Stimulated activated naive CD8-positive, alpha-beta T cell treated with anti-CD3 and anti-CD28 coated beads, Interleukin-15, amount 100 ng/mL, for 72 hours (primary cell): Measurements from ENCODE around the gene AURKB.
"Not testable (repeated sequence)": the region's sequence is repeated elsewhere in the genome, so short reads cannot be mapped to it uniquely, and the experiment has no call there.

Source experiments
- ATAC-seq: fragments of 150-1000 bp; cut with Tn5 transposase; 2 replicates; pipeline ENCODE4 v1.10.0; 2021; ENCODE audit warnings: mild to moderate bottlenecking, moderate library complexity
- DNase-seq, 2 donors: peaks; one replicate each; pipeline ENCODE4 v3.0.0; 2021 to 2022
- H3K27ac Mint-ChIP-seq, 2 donors: one replicate each; pipeline ENCODE4 v1.8.0; 2022; ENCODE audit warnings: mild to moderate bottlenecking in 2 of 2, mixed read lengths in 2 of 2, moderate library complexity in 2 of 2
- H3K27me3 Mint-ChIP-seq: one replicate; pipeline ENCODE4 v1.8.0; 2022; ENCODE audit warnings: mixed read lengths
- H3K4me1 Mint-ChIP-seq: one replicate; pipeline ENCODE4 v1.8.0; 2022; ENCODE audit warnings: mild to moderate bottlenecking, mixed read lengths
- H3K4me3 Mint-ChIP-seq, 2 donors: one replicate each; pipeline ENCODE4 v1.8.0; 2022; ENCODE audit warnings: mild to moderate bottlenecking in 2 of 2, mixed read lengths in 2 of 2, moderate library complexity in 1 of 2
- H3K9me3 Mint-ChIP-seq, 2 donors: one replicate each; pipeline ENCODE4 v1.8.0; 2022; ENCODE audit warnings: mixed read lengths in 2 of 2

Gene AURKB

GRCh38 chr17:8234361-8235270 is 24.2 kb upstream of the AURKB start:
- no peak for DNase-seq
- Mint-ChIP-seq H3K27me3 (no peaks in the 10 kb centered on the region), H3K4me3 (no peak overlapping the region), H3K4me1 (peaks cover 11% of the 10 kb centered on the region), H3K27ac (peak overlapping the region in 1 of 2 donors; percentile 56), H3K9me3 (no peaks in the 10 kb centered on the region)
- ATAC-seq: no peak

DNA sequence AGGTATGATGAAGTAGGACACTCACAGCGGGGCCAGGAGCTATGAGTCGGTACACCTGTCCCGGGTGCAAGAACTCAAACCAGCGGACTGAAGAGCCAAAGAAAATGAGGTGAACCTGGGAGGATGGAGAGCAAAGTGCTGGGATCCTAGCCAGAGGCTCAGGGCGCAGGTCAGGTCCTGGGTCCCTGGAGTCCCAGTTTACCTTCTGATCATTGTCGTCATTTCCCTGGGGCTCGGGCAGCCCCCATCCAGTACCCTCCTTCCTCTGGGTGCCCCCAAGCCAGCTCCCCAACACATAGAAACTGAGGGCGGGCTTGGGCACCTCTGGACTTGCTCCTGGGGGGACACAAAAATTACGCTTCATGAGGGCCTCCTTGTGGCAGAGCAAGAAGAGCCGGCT is 21.3 kb upstream of the AURKB start:
- H3K4me1 Mint-ChIP-seq: peaks cover 11% of the 10 kb centered on the region
- no peaks in the 10 kb centered on the region for H3K9me3 Mint-ChIP-seq
- DNase-seq (no peak), ATAC-seq (no peak)
- no peak overlapping the region for H3K4me3 Mint-ChIP-seq
- no peak overlapping the region for H3K27ac Mint-ChIP-seq
- H3K27me3 Mint-ChIP-seq: no peaks in the 10 kb centered on the region

- Mint-ChIP-seq H3K9me3 (no peaks in the 10 kb centered on the region), H3K27me3 (no peaks in the 10 kb centered on the region), H3K27ac (peak overlapping the region; percentile 85 to 96), H3K4me3 (peak overlapping the region; percentile 42 to 58), H3K4me1 (peaks cover 50% of the 10 kb centered on the region)
- ATAC-seq: no peak
- DNase-seq: no peak
These were observed 16.8 kb upstream of the AURKB start for GRCh38 chr17:8227238-8227581.

- DNase-seq (peak; percentile 33 to 69), ATAC-seq (no peak)
- Mint-ChIP-seq H3K9me3 (no peaks in the 10 kb centered on the region), H3K27me3 (no peaks in the 10 kb centered on the region), H3K4me1 (peaks cover 55% of the 10 kb centered on the region), H3K4me3 (peak overlapping the region; percentile 58), H3K27ac (peak overlapping the region; percentile 85 to 96)
These were observed 16.3 kb upstream of the AURKB start for GRCh38 chr17:8226536-8227237.

DNA sequence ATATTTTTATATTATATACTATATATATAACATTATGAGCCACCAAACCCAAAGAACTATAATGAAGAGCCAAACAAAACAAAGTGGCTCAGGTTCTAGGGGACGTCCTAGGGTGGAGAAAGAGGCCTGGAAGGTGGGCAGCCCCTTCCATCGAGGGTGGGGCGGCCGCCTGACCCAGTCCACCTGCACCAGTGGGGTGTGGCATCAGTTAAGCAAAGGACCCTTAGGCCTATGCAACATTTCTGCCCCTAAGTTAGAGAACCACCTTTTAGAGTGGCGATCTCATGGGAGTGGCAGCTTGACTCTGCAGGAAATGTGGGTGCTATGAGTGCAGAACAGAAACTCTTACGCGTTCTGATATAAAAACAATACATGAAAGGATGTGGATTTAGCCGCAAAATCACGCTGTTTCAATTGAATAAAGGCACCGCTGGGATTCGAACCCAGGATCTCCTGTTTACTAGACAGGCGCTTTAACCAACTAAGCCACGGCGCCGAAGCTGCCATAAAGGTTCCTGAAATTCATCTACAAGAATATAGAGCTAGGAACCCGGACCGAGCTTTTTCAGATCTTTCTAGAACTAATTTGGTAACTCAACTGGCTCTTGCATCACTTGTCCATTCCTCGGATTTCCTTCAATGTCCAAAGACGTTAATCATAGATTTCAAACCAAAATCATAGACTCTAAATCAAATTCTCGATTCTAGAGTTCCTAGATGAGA is 15.6 kb upstream of the AURKB start:
- H3K27me3 Mint-ChIP-seq: no peaks in the 10 kb centered on the region
- H3K27ac Mint-ChIP-seq: peak overlapping the region; percentile 85 to 96
- peak; percentile 18 for ATAC-seq
- peak overlapping the region; percentile 58 for H3K4me3 Mint-ChIP-seq
- H3K4me1 Mint-ChIP-seq: peaks cover 62% of the 10 kb centered on the region
- no peaks in the 10 kb centered on the region for H3K9me3 Mint-ChIP-seq
- DNase-seq: peak; percentile 67 to 86

DNA sequence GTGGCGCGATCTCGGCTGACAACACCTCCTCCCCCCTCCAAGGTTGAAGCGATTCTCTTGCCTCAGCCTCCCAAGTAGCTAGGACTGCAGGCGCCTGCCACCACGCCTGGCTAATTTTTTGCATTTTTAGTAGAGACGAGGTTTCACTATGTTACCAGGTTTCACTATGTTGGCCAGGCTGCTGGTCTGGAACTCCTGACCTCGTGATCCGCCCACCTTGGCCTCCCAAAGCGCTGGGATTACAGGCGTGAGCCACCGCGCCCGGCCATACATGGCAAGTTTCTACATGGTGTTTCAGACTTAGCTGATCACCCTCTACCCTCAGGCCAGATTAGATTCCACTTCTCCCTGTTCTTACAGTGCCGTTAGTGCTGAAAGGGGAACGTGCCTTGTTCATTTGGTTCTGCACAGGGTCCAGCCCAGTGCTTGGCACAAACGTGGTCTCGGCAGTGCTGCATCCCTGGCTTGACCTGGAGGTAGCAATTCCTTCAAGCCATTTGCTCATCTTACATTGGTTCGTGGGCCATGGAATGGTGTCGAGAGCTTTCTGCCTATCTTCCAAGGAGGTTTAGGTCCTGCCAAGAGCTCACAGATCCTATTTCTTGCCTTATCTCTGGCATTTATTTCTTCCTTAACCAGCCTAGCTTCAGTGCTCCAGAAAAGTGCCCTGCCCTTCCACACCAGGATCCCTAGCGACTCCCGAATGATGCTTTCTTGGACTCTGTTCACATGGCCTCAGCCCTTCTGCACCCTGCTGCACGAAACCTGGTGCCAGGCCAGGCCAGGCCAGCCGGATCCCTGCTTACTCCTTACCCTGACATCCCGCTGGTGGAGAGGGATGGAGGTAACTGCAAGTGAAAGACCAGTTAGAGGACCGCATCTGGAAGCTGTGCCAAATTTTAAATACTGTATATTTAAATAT is 14.8 kb upstream of the AURKB start:
- H3K9me3 Mint-ChIP-seq: no peaks in the 10 kb centered on the region
- H3K4me1 Mint-ChIP-seq: peaks cover 68% of the 10 kb centered on the region
- ATAC-seq (no peak), DNase-seq (no peak)
- no peaks in the 10 kb centered on the region for H3K27me3 Mint-ChIP-seq
- H3K27ac Mint-ChIP-seq: peak overlapping the region in 1 of 2 donors; percentile 51
- peak overlapping the region; percentile 25 to 88 for H3K4me3 Mint-ChIP-seq

GRCh38 chr17:8223356-8224126 is 13.2 kb upstream of the AURKB start:
- peak; percentile 13 for ATAC-seq
- H3K27me3 Mint-ChIP-seq: no peaks in the 10 kb centered on the region
- peak overlapping the region; percentile 88 to 96 for H3K4me3 Mint-ChIP-seq
- peak; percentile 60 to 72 for DNase-seq
- H3K27ac Mint-ChIP-seq: peak overlapping the region; percentile 93 to 100
- H3K9me3 Mint-ChIP-seq: no peaks in the 10 kb centered on the region
- H3K4me1 Mint-ChIP-seq: peaks cover 75% of the 10 kb centered on the region

- Mint-ChIP-seq H3K4me3 (peak overlapping the region; percentile 88 to 96), H3K27ac (peak overlapping the region; percentile 93 to 100), H3K27me3 (no peaks in the 10 kb centered on the region), H3K4me1 (peaks cover 80% of the 10 kb centered on the region), H3K9me3 (no peaks in the 10 kb centered on the region)
- DNase-seq (peak; percentile 92), ATAC-seq (peak; percentile 60)
These were observed 12.4 kb upstream of the AURKB start for GRCh38 chr17:8222630-8223355.

DNA sequence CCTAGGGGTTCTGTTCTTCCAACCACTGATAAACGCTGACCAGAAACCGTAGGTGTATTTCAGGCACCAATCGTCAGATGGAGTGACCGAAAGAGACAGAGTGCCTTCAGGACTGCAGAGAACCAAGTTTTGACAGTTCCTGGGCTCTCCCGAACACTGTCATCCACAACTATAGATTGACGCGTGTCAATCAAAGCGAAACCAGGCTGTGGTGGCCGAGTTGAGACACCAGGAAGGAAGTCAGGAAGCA is 11.9 kb upstream of the AURKB start:
- Mint-ChIP-seq H3K9me3 (no peaks in the 10 kb centered on the region), H3K4me1 (peaks cover 76% of the 10 kb centered on the region), H3K27ac (peak overlapping the region; percentile 93 to 100), H3K4me3 (peak overlapping the region; percentile 88 to 96), H3K27me3 (no peaks in the 10 kb centered on the region)
- ATAC-seq (no peak), DNase-seq (no peak)

DNA sequence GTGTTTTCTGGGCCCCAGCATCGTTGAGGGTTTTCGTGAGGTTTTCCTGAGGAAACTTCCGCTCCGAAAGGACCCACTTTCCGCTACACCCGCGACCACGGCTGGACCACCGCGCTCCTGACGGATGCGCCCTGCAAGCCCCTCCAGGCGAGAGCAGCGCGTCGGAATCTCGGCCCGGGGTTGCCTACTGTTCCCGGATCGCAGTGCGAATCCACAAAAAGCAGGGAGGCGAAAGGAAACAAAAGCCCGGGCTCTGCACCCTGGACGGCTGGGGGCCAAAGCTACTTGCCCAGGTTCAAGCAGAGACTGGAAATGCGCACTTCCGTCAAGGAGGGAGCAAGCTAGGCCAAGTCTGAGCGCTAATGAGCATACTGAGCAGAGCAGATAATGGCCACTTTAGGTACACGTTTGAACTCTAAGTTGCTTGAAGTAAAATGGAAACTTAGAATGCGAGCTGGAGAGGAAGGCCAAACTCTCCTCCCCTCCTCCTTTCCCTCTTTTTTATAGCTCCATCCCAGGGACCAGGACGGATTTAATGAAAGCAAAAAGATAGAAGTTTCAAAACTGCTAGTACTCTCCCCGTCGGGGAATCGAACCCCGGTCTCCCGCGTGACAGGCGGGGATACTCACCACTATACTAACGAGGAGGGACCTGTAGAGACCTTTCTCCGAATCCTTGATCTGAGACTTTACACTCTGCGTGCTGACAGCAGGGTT is 11.4 kb upstream of the AURKB start:
- H3K4me3 Mint-ChIP-seq: peak overlapping the region; percentile 88 to 96
- peak overlapping the region; percentile 93 to 100 for H3K27ac Mint-ChIP-seq
- peaks cover 71% of the 10 kb centered on the region for H3K4me1 Mint-ChIP-seq
- DNase-seq (peak; percentile 93 to 95), ATAC-seq (peak; percentile 73)
- H3K9me3 Mint-ChIP-seq: no peaks in the 10 kb centered on the region
- no peaks in the 10 kb centered on the region for H3K27me3 Mint-ChIP-seq

DNA sequence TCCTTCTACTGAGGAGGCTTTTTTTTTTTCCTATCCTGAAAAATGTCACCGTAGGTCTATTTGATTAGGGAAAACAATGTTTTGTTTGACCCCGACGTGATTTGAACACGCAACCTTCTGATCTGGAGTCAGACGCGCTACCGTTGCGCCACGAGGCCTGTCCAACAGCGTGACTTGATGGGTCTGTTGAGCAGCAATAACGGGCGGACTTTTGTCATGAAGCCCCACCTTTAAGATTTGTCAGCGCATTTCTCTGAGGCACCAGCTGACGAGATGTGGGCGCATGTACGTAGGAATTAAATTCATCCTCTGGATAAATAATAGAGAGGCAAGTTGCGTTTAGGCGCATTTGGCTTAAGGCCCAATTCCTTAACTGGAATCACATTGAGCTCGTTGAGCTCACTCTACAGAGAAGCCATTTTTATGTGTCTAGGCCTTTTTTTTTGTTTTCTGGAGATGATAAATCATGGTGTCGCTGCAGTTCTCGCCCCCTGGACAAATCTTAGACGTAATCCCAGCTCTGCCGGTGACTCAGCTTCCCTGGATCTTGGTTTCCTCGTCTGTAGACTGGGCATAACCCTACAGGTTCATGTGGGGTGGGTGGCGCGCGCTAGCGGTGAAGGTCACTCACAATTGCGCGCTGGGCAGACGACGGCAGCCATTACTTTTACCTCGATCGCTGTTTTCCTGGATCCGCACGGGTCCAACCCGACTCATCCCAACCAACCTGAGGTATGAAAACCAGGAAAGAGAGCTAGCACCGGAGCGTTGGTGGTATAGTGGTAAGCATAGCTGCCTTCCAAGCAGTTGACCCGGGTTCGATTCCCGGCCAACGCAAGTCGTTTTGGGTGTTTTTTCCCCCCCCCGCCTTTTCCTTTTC is 10.6 kb upstream of the AURKB start:
- Mint-ChIP-seq H3K9me3 (no peaks in the 10 kb centered on the region), H3K27ac (peak overlapping the region; percentile 93 to 100), H3K4me1 (peaks cover 63% of the 10 kb centered on the region), H3K4me3 (peak overlapping the region; percentile 88 to 96), H3K27me3 (no peaks in the 10 kb centered on the region)
- peak; percentile 87 to 91 for DNase-seq
- ATAC-seq: peak; percentile 33

- H3K9me3 Mint-ChIP-seq, H3K27me3 Mint-ChIP-seq, H3K27ac Mint-ChIP-seq, ATAC-seq, H3K4me3 Mint-ChIP-seq, DNase-seq: not testable (repeated sequence)
- H3K4me1 Mint-ChIP-seq: peaks cover 35% of the 10 kb centered on the region
These were observed 3.6 kb upstream of the AURKB start for GRCh38 chr17:8214000-8214399.
